Activated CD4-positive, alpha-beta T cell treated with anti-CD3 and anti-CD28 coated beads, Interleukin-2, Interleukin-6, amounts not matched to agents 100 ng/mL and 50 ng/mL, durations not matched to agents 16 hours and 8 hours (primary cell): ENCODE data around the gene MRPS27.

Experiments
- DNase-seq: peaks from one replicate; pipeline ENCODE4 v3.0.0-alpha.2; 2020

Gene MRPS27

GRCh38 chr5:72319976-72320752, at the start of gene MRPS27, which contains the start of gene PTCD2:
TSS of gene MRPS27 (minus strand) at chr5:72320240. CDS start at chr5:72320221, 19 bp downstream.
TSS of gene PTCD2 (plus strand) at chr5:72320373. CDS start at chr5:72320383, 10 bp downstream.
- DNase-seq: peak; percentile 98

GRCh38 chr5:72369711-72370110, 49.7 kb upstream of the MRPS27 start:
- no peak for DNase-seq

- no peak for DNase-seq
These were observed 49.3 kb upstream of the MRPS27 start for GRCh38 chr5:72369301-72369700.

- no peak for DNase-seq
These were observed 48.2 kb upstream of the MRPS27 start for GRCh38 chr5:72368271-72368670.

- peak; percentile 52 for DNase-seq
These were observed 46.4 kb upstream of the MRPS27 start for GRCh38 chr5:72366324-72366976.

- DNase-seq: no peak
These were observed 44.9 kb upstream of the MRPS27 start for GRCh38 chr5:72364951-72365350.

- DNase-seq: no peak
These were observed 44.1 kb upstream of the MRPS27 start for GRCh38 chr5:72364171-72364570.

GRCh38 chr5:72363166-72363802, 43.2 kb upstream of the MRPS27 start:
- DNase-seq: no peak

- no peak for DNase-seq
These were observed 39.8 kb upstream of the MRPS27 start for GRCh38 chr5:72359886-72360285.

GRCh38 chr5:72358925-72359324, 38.9 kb upstream of the MRPS27 start:
- no peak for DNase-seq

GRCh38 chr5:72356361-72356760, 36.3 kb upstream of the MRPS27 start:
- no peak for DNase-seq

- no peak for DNase-seq
These were observed 35.8 kb upstream of the MRPS27 start for GRCh38 chr5:72355706-72356299.

GRCh38 chr5:72353046-72353445, 33.0 kb upstream of the MRPS27 start:
- DNase-seq: no peak

GRCh38 chr5:72352616-72353015, 32.6 kb upstream of the MRPS27 start:
- DNase-seq: no peak

- no peak for DNase-seq
These were observed 31.3 kb upstream of the MRPS27 start for GRCh38 chr5:72351376-72351775.

GRCh38 chr5:72347801-72348308, 27.8 kb upstream of the MRPS27 start:
- DNase-seq: peak; percentile 60

GRCh38 chr5:72346398-72346797, 26.4 kb upstream of the MRPS27 start:
- no peak for DNase-seq

GRCh38 chr5:72338689-72339209, 18.7 kb upstream of the MRPS27 start:
- DNase-seq: no peak

GRCh38 chr5:72337159-72337558, 17.1 kb upstream of the MRPS27 start:
- DNase-seq: no peak

GRCh38 chr5:72330712-72331111, 10.7 kb upstream of the MRPS27 start:
- DNase-seq: no peak

- no peak for DNase-seq
These were observed 8.1 kb upstream of the MRPS27 start for GRCh38 chr5:72328172-72328571.

GRCh38 chr5:72326306-72326649, 6.2 kb upstream of the MRPS27 start:
- no peak for DNase-seq
